ENCODE results near the gene STIL. TPM values are rescaled to one million over a fixed set of nuclear protein-coding genes. Genes with fewer than 3 reads are reported as not detected.
"Not testable (repeated sequence)": the region's sequence is repeated elsewhere in the genome, so short reads cannot be mapped to it uniquely, and the experiment has no call there.

STIL gene
- total RNA-seq, 1 experiment from 2014 or later, result 28.5 TPM

DNA sequence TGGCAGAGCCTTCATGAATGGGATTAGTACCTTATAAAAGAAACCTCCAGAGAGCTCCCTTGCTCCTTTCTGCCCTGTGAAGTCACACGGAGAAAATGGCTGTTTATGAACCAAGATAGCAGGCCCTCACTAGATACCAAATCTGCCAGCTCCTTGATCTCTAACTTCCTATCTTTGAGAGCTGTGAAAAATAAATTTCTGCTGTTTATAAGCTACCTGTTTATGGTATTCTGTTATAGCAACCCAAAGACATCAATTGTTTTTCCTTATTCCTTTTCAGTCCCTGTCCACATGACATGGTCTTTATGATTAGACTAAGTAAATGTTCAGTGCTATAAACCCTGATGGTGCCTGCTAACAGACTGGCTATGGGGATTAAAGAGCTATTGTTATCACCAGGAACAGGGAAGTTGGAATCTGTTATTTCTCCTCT is 9.7 kb upstream of the STIL start:
- DNase-seq (ENCODE audit: low read depth), result no peak

DNA sequence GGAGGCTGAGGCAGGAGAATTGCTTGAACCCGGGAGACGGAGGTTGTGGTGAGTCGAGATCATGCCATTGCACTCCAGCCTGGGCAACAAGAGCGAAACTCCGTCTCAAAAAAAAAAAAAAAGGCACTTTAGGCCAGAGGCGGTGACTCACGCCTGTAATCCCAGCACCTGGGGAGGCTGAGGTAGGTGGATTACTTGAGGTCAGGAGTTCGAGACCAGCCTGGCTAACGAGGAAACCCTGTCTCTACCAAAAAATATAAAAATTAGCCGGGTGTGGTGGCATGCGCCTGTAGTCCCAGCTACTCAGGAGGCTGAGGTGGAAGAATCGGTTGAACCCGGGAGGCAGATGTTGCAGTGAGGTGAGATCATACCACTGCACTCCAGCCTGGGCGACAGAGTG is 6.0 kb upstream of the STIL start:
- DNase-seq (ENCODE audit: low read depth), result not testable (repeated sequence)

DNA sequence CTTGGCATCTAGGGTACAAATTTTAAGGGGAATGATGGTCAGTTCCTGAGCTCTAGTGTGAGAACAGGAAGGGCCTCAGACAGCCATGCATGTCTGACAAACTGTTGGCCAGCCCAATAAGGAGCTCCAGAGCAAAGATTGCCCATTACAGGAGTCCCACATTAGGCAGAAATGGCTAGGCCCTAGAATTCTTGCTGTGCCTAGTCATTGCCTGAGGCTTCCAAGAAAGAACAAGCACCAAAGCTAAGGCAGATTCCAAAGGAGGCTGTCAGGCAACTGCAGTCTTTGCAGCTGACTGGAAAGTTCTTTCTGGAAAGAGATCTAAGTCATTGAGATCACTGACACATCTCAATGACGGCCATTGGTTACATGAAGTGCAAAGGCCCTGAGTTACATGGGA is 3.9 kb upstream of the STIL start:
- DNase-seq (ENCODE audit: low read depth), result peak; percentile 15

DNA sequence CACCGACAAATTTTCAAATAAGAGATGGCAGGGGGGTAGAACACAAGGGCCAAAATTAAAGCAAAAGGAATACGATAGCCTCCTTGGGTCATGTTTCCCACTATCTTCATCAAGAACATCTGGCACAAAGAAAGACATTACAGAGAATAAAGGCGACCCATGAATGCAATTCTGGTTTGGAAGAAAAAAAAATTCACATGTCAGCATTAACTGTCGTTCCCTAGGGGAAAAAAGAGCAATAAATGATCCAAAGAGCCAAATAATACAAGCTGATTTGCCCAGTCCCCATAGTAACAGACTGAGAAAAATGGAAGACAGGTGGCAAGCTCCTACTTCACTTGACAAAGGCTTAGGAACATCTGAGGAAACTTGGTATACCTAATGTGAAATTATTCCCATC is 4.5 kb downstream of the STIL start:
- DNase-seq (ENCODE audit: low read depth), result peak; percentile 12

DNA sequence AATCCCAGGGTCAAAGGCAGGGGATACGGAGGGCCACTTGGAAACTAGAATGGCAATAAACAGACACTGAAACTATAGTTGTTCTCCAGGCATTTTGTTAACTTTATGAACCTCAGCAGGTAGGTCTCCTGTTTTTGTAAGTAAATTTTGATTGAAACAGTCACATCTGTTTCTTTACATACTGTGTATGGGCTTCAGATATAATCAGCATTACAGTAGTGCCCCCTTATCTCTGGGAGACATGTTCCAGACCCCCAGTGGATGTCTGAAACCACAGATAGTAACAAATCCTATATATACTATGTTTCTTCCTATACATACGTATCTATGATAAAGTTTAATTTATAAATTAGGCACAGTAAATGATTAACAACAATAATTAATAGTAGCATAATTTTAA is 11.5 kb downstream of the STIL start:
- DNase-seq (ENCODE audit: low read depth), result no peak

- DNase-seq (ENCODE audit: low read depth), result no peak
Measured at GRCh38 chr1:47298025-47298699, 15.8 kb downstream of the STIL start.

DNA sequence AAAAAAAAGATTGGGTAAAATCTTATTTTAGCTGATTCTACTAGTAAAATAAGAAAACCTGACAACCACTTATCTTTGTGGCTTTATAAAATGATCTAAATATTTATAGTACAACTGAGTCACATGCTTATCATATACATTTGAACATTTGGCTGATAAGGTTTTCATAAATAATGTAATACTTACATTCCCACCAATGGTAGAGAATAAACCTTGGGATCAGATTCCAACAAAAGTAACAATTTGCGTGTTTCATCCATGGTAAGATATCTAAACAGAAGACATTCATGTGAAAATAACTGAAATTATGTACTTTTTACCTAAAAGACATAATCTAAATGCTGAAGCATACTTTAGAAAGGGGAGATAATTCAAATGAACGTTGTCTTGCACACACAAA is 18.4 kb downstream of the STIL start:
- no peak for DNase-seq (ENCODE audit: low read depth)

DNA sequence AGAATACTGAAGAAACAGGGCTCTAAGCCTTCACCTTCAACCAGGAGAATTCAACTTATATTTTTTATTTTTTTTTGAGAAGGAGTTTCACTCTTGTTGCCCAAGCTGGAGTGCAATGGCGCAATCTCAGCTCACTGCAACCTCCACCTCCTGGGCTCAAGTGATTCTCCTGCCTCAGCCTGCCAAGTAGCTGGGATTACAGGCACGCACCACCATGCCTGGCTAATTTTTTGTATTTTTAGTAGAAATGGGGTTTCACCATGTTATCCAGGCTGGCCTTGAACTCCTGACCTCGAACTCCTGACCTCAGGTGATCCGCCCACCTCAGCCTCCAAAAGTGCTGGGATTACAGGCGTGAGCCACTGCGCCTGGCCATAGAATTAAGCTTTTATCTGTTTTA is 19.1 kb downstream of the STIL start:
- DNase-seq (ENCODE audit: low read depth), result not testable (repeated sequence)

GRCh38 chr1:47288116-47288515 is 25.8 kb downstream of the STIL start:
- DNase-seq (ENCODE audit: low read depth), result not testable (repeated sequence)

DNA sequence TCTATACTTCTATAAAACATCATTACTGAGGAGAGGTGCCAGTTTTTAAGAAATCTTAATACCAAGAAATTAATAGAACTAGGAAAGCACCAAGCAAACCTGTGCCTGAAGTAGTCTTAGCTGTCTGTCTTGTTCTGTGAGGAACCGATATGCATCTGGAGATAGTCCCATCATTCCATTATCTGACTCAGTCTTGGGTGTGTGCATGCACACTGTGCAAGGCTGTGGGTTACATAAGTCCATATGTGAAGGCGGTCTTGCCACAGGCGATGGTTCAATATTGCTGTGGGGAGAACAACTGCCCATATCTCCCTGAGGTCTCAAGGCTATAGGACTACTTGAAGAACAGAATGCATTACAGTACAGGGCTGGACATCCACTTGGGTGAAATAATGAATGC is 33.8 kb downstream of the STIL start:
- DNase-seq (ENCODE audit: low read depth), result no peak

DNA sequence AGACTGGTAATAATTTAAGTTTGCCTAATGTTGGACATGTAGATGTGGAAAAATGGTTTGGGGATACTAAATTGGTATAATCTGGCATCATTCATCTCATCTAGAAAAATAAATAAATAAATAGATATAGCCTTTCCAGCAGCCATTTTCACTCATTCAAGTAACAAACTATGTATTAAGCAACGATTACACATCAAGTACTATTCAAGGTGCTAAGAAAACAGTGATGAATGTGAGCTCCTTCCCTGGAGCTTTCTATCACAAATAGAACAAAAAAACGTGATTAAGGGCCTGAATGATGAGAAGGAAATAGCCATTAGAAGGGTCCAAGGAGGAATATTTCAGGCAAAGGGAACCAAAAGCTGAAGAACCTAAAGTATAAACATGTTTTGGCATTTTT is 37.1 kb downstream of the STIL start:
- no peak for DNase-seq (ENCODE audit: low read depth)

- DNase-seq (ENCODE audit: low read depth), result not testable (repeated sequence)
Measured at GRCh38 chr1:47275811-47276210, 38.1 kb downstream of the STIL start.

- DNase-seq (ENCODE audit: low read depth), result not testable (repeated sequence)
Measured at GRCh38 chr1:47265529-47265928, 48.4 kb downstream of the STIL start.

GRCh38 chr1:47262787-47263413 is 51.0 kb downstream of the STIL start:
- peak; percentile 25 for DNase-seq (ENCODE audit: low read depth)

GRCh38 chr1:47257224-47257623 is 56.7 kb downstream of the STIL start:
- DNase-seq (ENCODE audit: low read depth), result no peak

- no peak for DNase-seq (ENCODE audit: low read depth)
Measured at GRCh38 chr1:47252795-47253194, 61.2 kb downstream of the STIL start.

DNA sequence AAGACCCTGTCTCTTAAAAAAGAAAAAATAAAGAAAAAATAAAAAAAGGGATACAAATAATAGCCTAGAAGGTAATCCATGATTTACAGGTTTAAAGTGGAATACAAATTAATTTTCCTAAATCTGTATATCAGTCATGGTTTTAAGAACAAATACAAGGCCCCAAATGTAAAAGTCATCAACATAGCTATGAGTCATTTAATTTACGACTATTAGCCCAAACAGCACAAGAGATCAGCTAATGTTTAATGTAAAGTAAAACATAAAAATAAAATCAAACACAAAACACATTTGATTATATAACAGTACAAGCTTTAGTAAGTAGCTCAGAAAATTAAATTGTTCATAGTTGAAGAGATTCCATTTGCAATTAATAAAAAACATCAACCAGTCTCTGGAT is 61.6 kb downstream of the STIL start:
- DNase-seq (ENCODE audit: low read depth), result no peak

DNA sequence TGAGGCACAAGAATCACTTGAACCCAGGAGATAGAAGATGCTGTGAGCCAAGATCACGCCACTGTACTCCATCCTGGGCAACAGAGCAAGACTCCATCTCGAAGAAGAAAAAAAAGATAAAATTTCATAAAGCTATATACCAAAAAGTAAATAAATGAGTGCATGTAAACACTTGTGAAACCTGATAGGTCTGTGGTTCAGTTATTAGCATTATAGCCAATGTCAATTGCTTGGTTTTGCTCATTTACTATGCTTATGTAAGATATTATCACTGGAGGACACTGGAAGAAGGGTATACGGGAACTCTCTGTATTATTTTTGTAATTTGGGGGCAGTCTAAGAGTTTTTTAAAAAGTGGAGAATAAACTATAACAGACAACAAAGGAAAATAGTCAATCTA is 64.2 kb downstream of the STIL start:
- no peak for DNase-seq (ENCODE audit: low read depth)

DNA sequence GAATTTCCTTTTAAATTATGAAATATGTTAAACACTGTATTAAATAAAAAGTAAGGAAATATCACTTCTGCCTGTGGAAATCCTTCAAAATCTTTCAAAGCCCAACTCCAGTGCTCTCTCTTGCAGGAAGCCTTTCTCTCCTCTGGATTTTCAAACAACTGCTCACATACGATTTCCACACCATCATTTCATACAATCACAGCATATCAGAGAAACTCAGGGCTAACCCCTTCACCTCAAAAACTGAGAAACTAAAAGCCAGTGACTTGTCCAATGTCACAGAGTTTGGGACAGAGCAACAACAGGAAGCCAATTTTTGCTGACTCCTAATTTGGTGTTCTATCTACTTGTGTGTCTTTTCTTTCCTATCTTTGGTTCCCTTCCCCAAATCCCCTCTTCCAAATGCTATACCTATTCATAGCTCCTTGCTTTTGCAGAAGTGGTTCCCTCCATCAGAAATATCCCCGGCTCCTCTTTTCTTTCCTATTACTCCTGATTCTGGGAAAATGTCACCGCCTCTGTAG is 69.5 kb downstream of the STIL start:
- no peak for DNase-seq (ENCODE audit: low read depth)

DNA sequence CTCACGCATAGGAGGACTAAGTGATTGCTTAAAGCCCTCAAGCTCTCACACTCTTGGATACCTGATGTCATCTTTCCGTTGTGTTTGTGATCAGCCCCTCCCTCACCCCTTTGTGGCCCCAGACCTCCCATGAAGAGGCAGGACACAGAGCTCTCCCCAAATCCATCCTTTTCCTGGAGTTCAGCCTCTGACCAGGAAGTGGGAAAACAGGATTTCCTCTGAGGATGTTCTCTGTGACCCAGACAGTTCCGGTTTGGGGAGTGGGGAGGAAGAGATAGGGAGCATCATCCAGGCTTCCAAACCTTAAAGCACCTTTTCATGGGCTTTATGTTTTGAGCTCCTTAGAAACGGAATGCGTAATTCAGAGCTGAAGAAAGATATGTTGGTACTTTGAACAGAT is 70.0 kb downstream of the STIL start:
- no peak for DNase-seq (ENCODE audit: low read depth)

GRCh38 chr1:47241114-47242113 is 72.5 kb downstream of the STIL start:
- DNase-seq (ENCODE audit: low read depth), result no peak
